ENCODE data around the gene PPL.
"Not testable (repeated sequence)": the region's sequence is repeated elsewhere in the genome, so short reads cannot be mapped to it uniquely, and the experiment has no call there.

The PPL gene

DNA sequence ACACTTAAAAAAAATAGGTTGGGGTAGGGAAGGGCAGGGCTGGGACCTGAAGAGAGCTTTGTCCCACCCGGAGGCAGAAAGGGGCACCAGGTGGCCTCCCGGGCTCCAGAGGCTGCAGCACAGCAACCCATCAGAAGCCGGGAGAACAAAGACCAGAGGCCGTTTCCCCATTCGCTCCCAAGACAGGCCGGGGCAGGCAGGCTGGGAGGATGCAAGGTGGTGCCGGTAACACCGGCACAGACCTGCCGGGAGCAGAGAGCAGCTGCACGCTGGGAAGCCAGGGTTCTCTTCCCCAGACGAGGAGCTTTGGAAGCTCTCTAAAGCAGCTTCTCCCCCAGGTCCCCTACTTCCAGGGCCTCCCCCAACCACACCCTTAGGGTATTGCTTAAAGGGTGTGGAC lies 5.6 kb downstream of the PPL start:
- TF ChIP-seq FOXP2 (optimal IDR thresholded peaks at IDR 0.05; ENCODE audit: control extremely low read depth, extremely low read length, insufficient read depth) (no peak), EZH2 (IDR thresholded peaks at IDR 0.05) (no peak), POLR2AphosphoS5 (IDR thresholded peaks at IDR 0.05; ENCODE audit: borderline replicate concordance, low read depth, low read length) (no peak)
- no peak for DNase-seq (ENCODE audit: low read depth, low spot score)
- H3K9me3 ChIP-seq (ENCODE audit: low read depth, low read length): no peaks in the 10 kb centered on the region
- H3K9ac ChIP-seq (ENCODE audit: insufficient read length): no peak overlapping the region
- H3K4me3 ChIP-seq: no peak overlapping the region
- no peaks in the 10 kb centered on the region for H3K36me3 ChIP-seq (ENCODE audit: insufficient read depth, low read length)
- H3K27ac ChIP-seq: no peak overlapping the region

DNA sequence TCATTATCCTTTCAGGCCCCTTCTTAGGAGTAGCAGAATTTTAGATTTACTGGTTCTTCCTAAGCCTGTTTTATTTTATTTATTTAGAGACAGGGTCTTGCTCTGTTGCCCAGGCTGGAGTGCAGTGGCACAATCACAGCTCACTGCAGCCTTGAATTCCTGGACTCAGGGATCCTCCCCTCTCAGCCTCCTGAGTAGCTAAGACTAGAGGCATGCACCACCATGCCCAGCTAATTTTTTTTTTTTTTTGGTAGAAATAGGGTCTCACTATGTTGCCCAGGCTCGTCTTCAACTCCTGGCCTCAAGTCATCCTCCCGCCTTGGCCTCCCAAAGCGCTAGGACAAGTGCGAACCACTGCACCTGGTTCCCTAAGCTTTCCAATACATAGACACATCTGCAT lies 7.3 kb downstream of the PPL start:
- not testable (repeated sequence) for H3K4me3 ChIP-seq; H3K27ac ChIP-seq; H3K9me3 ChIP-seq (ENCODE audit: low read depth, low read length); DNase-seq (ENCODE audit: low read depth, low spot score); H3K9ac ChIP-seq (ENCODE audit: insufficient read length); H3K36me3 ChIP-seq (ENCODE audit: insufficient read depth, low read length)

- no peak overlapping the region for H3K9ac ChIP-seq (ENCODE audit: insufficient read length)
- no peaks in the 10 kb centered on the region for H3K36me3 ChIP-seq (ENCODE audit: insufficient read depth, low read length)
- H3K4me3 ChIP-seq: no peak overlapping the region
- no peaks in the 10 kb centered on the region for H3K9me3 ChIP-seq (ENCODE audit: low read depth, low read length)
- TF ChIP-seq POLR2AphosphoS5 (IDR thresholded peaks at IDR 0.05; ENCODE audit: borderline replicate concordance, low read depth, low read length) (no peak), FOXP2 (optimal IDR thresholded peaks at IDR 0.05; ENCODE audit: control extremely low read depth, extremely low read length, insufficient read depth) (no peak), EZH2 (IDR thresholded peaks at IDR 0.05) (no peak)
- DNase-seq (ENCODE audit: low read depth, low spot score): no peak
- H3K27ac ChIP-seq: no peak overlapping the region
Observed at GRCh38 chr16:4928227-4928626, 8.7 kb downstream of the PPL start.

GRCh38 chr16:4927661-4928060 lies 9.3 kb downstream of the PPL start:
- Histone ChIP-seq H3K9me3 (ENCODE audit: low read depth, low read length) (no peaks in the 10 kb centered on the region), H3K9ac (ENCODE audit: insufficient read length) (no peak overlapping the region), H3K27ac (no peak overlapping the region), H3K36me3 (ENCODE audit: insufficient read depth, low read length) (no peaks in the 10 kb centered on the region), H3K4me3 (no peak overlapping the region)
- no peak for DNase-seq (ENCODE audit: low read depth, low spot score)
- no peak for TF ChIP-seq EZH2 (IDR thresholded peaks at IDR 0.05)
- TF ChIP-seq FOXP2 (optimal IDR thresholded peaks at IDR 0.05; ENCODE audit: control extremely low read depth, extremely low read length, insufficient read depth): no peak
- no peak for TF ChIP-seq POLR2AphosphoS5 (IDR thresholded peaks at IDR 0.05; ENCODE audit: borderline replicate concordance, low read depth, low read length)

DNA sequence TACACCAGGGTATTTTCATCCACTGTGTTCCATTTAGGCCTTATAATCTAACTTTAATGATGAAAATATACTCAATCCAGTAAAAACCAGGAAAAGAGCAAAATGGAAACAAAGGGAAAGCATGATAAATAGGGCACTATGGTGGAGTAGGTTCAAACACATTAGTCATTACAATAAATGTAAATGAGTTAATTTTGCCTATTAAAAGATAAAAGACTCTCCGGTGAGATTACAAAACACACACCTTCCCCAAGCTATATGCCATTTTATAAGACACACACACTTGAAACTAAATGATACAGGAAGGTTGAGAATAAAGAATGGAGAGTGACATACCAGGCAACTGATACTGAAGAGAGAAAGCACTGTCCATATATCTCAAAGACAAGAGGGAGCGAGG lies 10.0 kb downstream of the PPL start:
- TF ChIP-seq POLR2AphosphoS5 (IDR thresholded peaks at IDR 0.05; ENCODE audit: borderline replicate concordance, low read depth, low read length) (no peak), EZH2 (IDR thresholded peaks at IDR 0.05) (no peak), FOXP2 (optimal IDR thresholded peaks at IDR 0.05; ENCODE audit: control extremely low read depth, extremely low read length, insufficient read depth) (no peak)
- Histone ChIP-seq H3K9me3 (ENCODE audit: low read depth, low read length) (no peaks in the 10 kb centered on the region), H3K36me3 (ENCODE audit: insufficient read depth, low read length) (no peaks in the 10 kb centered on the region), H3K9ac (ENCODE audit: insufficient read length) (no peak overlapping the region), H3K27ac (no peak overlapping the region), H3K4me3 (no peak overlapping the region)
- no peak for DNase-seq (ENCODE audit: low read depth, low spot score)

DNA sequence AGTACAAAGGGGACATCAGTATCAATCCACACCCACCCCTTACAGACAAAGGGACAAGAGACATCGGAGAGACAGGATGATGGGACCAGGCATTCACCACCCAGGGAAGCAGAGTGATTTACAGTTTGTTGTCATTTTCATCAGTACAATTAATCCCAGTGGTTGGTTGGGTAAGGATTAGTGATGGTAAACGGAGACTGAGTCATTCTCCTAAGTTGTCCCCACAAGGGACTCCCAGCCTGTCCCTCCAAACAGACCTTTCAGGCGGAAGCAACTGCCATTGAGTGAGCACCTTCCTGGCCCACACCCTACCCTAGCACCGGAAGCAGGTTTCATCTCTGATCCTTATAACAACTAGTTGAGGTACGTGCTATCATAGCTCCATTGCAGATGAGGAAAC lies 11.2 kb downstream of the PPL start:
- TF ChIP-seq EZH2 (IDR thresholded peaks at IDR 0.05) (no peak), POLR2AphosphoS5 (IDR thresholded peaks at IDR 0.05; ENCODE audit: borderline replicate concordance, low read depth, low read length) (no peak), FOXP2 (optimal IDR thresholded peaks at IDR 0.05; ENCODE audit: control extremely low read depth, extremely low read length, insufficient read depth) (no peak)
- Histone ChIP-seq H3K27ac (no peak overlapping the region), H3K9ac (ENCODE audit: insufficient read length) (no peak overlapping the region), H3K9me3 (ENCODE audit: low read depth, low read length) (no peaks in the 10 kb centered on the region), H3K36me3 (ENCODE audit: insufficient read depth, low read length) (no peaks in the 10 kb centered on the region), H3K4me3 (no peak overlapping the region)
- DNase-seq (ENCODE audit: low read depth, low spot score): no peak

- Histone ChIP-seq H3K36me3 (ENCODE audit: insufficient read depth, low read length) (no peaks in the 10 kb centered on the region), H3K9ac (ENCODE audit: insufficient read length) (no peak overlapping the region), H3K27ac (no peak overlapping the region), H3K4me3 (no peak overlapping the region), H3K9me3 (ENCODE audit: low read depth, low read length) (no peaks in the 10 kb centered on the region)
- TF ChIP-seq FOXP2 (optimal IDR thresholded peaks at IDR 0.05; ENCODE audit: control extremely low read depth, extremely low read length, insufficient read depth) (no peak), EZH2 (IDR thresholded peaks at IDR 0.05) (no peak), POLR2AphosphoS5 (IDR thresholded peaks at IDR 0.05; ENCODE audit: borderline replicate concordance, low read depth, low read length) (no peak)
- no peak for DNase-seq (ENCODE audit: low read depth, low spot score)
Observed at GRCh38 chr16:4925293-4925607, 11.7 kb downstream of the PPL start.

GRCh38 chr16:4924593-4925292 lies 12.2 kb downstream of the PPL start:
- no peak overlapping the region for H3K9ac ChIP-seq (ENCODE audit: insufficient read length)
- no peaks in the 10 kb centered on the region for H3K9me3 ChIP-seq (ENCODE audit: low read depth, low read length)
- DNase-seq (ENCODE audit: low read depth, low spot score): no peak
- H3K36me3 ChIP-seq (ENCODE audit: insufficient read depth, low read length): no peaks in the 10 kb centered on the region
- no peak overlapping the region for H3K4me3 ChIP-seq
- TF ChIP-seq POLR2AphosphoS5 (IDR thresholded peaks at IDR 0.05; ENCODE audit: borderline replicate concordance, low read depth, low read length) (no peak), FOXP2 (optimal IDR thresholded peaks at IDR 0.05; ENCODE audit: control extremely low read depth, extremely low read length, insufficient read depth) (no peak), EZH2 (IDR thresholded peaks at IDR 0.05) (no peak)
- H3K27ac ChIP-seq: no peak overlapping the region

DNA sequence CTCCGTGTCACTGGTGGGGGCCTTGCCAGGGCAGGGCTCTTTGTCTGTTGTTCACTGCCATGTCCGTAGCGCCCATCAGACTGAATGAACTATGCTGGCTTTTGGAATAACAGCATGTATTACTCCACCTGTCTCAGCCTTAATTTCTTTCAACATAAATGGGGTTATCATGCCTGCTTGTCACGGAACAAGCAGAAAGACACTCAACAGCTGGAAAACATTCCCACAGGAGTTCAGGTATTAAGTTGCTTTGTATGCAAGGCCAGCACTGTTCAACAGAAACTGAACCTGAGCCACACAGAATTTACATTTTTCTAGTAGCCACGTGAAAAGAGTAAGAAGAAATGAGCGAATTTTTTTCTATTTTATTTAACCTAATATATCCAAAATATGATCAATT lies 13.1 kb downstream of the PPL start:
- no peak overlapping the region for H3K4me3 ChIP-seq
- H3K27ac ChIP-seq: no peak overlapping the region
- TF ChIP-seq EZH2 (IDR thresholded peaks at IDR 0.05): no peak
- no peak for TF ChIP-seq POLR2AphosphoS5 (IDR thresholded peaks at IDR 0.05; ENCODE audit: borderline replicate concordance, low read depth, low read length)
- TF ChIP-seq FOXP2 (optimal IDR thresholded peaks at IDR 0.05; ENCODE audit: control extremely low read depth, extremely low read length, insufficient read depth): no peak
- H3K9ac ChIP-seq (ENCODE audit: insufficient read length): no peak overlapping the region
- H3K36me3 ChIP-seq (ENCODE audit: insufficient read depth, low read length): no peaks in the 10 kb centered on the region
- DNase-seq (ENCODE audit: low read depth, low spot score): no peak
- H3K9me3 ChIP-seq (ENCODE audit: low read depth, low read length): no peaks in the 10 kb centered on the region

Measured in SK-N-MC (cell line).